Activated CD8-positive, alpha-beta memory T cell treated with anti-CD3 and anti-CD28 coated beads, Interleukin-2, amount 10 ng/mL, durations not matched to agents 7 days and 5 days (primary cell): Measurements from ENCODE around the gene C1QC. TPM values are rescaled to one million over a fixed set of nuclear protein-coding genes. Genes with fewer than 3 reads are reported as not detected.
A peak's percentile ranks its signal among the peaks of the same experiment; 100 is the strongest.

Experiments used
- ATAC-seq: fragments of 150-1000 bp; cut with Tn5 transposase; one replicate; pipeline ENCODE4 v1.10.0; 2021; ENCODE audit warnings: moderate library complexity
- CTCF ChIA-PET: fragments of 350-600 bp; sonication (Branson Sonifier 250); formaldehyde crosslinking; loops from one replicate; lab custom pipeline; 2021; ENCODE audit warnings: antibody characterized with exemption; lab: Charles Lee
- DNase-seq: peaks from one replicate; pipeline ENCODE4 v3.0.0-alpha.2; 2020
- H3K27ac Mint-ChIP-seq: one replicate; pipeline ENCODE4 v1.8.0; 2021; ENCODE audit warnings: mild to moderate bottlenecking, mixed read lengths
- H3K27me3 Mint-ChIP-seq: one replicate; pipeline ENCODE4 v1.8.0; 2021; ENCODE audit warnings: mixed read lengths
- H3K36me3 Mint-ChIP-seq: one replicate; pipeline ENCODE4 v1.8.0; 2021; ENCODE audit warnings: mild to moderate bottlenecking, mixed read lengths
- H3K4me1 Mint-ChIP-seq: one replicate; pipeline ENCODE4 v1.8.0; 2021; ENCODE audit warnings: mixed read lengths
- H3K4me3 Mint-ChIP-seq: one replicate; pipeline ENCODE4 v1.8.0; 2021; ENCODE audit warnings: mild to moderate bottlenecking, moderate library complexity, mixed read lengths
- H3K9me3 Mint-ChIP-seq: one replicate; pipeline ENCODE4 v1.8.0; 2022; ENCODE audit warnings: low read depth, mixed read lengths
- total RNA-seq, 2 experiments: library from RNA; stranded (reverse); gene quantifications; one replicate each; pipeline ENCODE4 v1.2.3, GENCODE V29; 2021

C1QC gene
- total RNA-seq, 2 experiments from 2014 or later, result not detected

GRCh38 chr1:22627331-22627730 lies 16.1 kb upstream of the C1QC start:
- Mint-ChIP-seq H3K27me3 (peaks cover 38% of the 10 kb centered on the region), H3K27ac (no peak overlapping the region), H3K4me1 (no peaks in the 10 kb centered on the region), H3K36me3 (no peaks in the 10 kb centered on the region), H3K9me3 (no peaks in the 10 kb centered on the region), H3K4me3 (no peak overlapping the region)
- CTCF ChIA-PET, result no interaction called here
- no peak for DNase-seq
- no peak for ATAC-seq

- H3K27me3 Mint-ChIP-seq, result peaks cover 44% of the 10 kb centered on the region
- H3K9me3 Mint-ChIP-seq, result no peaks in the 10 kb centered on the region
Observed at GRCh38 chr1:22628698-22629444, 14.6 kb upstream of the C1QC start.

GRCh38 chr1:22629886-22630285 lies 13.5 kb upstream of the C1QC start:
- ATAC-seq (no peak), DNase-seq (no peak)
- Mint-ChIP-seq H3K27me3 (peaks cover 45% of the 10 kb centered on the region), H3K9me3 (no peaks in the 10 kb centered on the region), H3K36me3 (no peaks in the 10 kb centered on the region), H3K27ac (no peak overlapping the region), H3K4me3 (no peak overlapping the region), H3K4me1 (no peaks in the 10 kb centered on the region)
- CTCF ChIA-PET, result no interaction called here

More at GRCh38 chr1:22628698-22629444, 14.6 kb upstream of the C1QC start:
- Mint-ChIP-seq H3K36me3 (no peaks in the 10 kb centered on the region), H3K4me3 (no peak overlapping the region), H3K27ac (no peak overlapping the region), H3K4me1 (no peaks in the 10 kb centered on the region)
- CTCF ChIA-PET, result interaction anchor here (0.6 to 0.7 kb wide), 3 partner anchors 47 to 1570 kb away, joined by 3 read pairs; no protein-coding TSS in a partner anchor
- ATAC-seq, result no peak
- no peak for DNase-seq

GRCh38 chr1:22633697-22634463 lies 9.6 kb upstream of the C1QC start:
- Mint-ChIP-seq H3K9me3 (no peaks in the 10 kb centered on the region), H3K4me1 (no peaks in the 10 kb centered on the region), H3K27ac (no peak overlapping the region), H3K4me3 (no peak overlapping the region), H3K27me3 (peaks cover 33% of the 10 kb centered on the region), H3K36me3 (no peaks in the 10 kb centered on the region)
- ATAC-seq, result no peak
- DNase-seq, result no peak
- CTCF ChIA-PET, result interaction anchor here (1.1 kb wide), 1 partner anchor 111 kb away, joined by 4 read pairs; no protein-coding TSS in a partner anchor

GRCh38 chr1:22635436-22635835 lies 8.0 kb upstream of the C1QC start:
- no peaks in the 10 kb centered on the region for H3K4me1 Mint-ChIP-seq
- peaks cover 21% of the 10 kb centered on the region for H3K27me3 Mint-ChIP-seq
- H3K36me3 Mint-ChIP-seq, result no peaks in the 10 kb centered on the region
- no peak overlapping the region for H3K4me3 Mint-ChIP-seq
- ATAC-seq (no peak), DNase-seq (no peak)
- no peaks in the 10 kb centered on the region for H3K9me3 Mint-ChIP-seq
- CTCF ChIA-PET, result interaction anchor here (1.0 to 1.1 kb wide), 2 partner anchors 30 to 69 kb away, joined by 3 read pairs; no protein-coding TSS in a partner anchor
- no peak overlapping the region for H3K27ac Mint-ChIP-seq

- CTCF ChIA-PET, result no interaction called here
- Mint-ChIP-seq H3K4me3 (no peak within 1 kb of the TSS), H3K27me3 (peaks cover 20% of the 10 kb centered on the region), H3K9me3 (no peaks in the 10 kb centered on the region), H3K27ac (no peak within 1 kb of the TSS), H3K4me1 (no peaks in the 10 kb centered on the region), H3K36me3 (no peaks in the 10 kb centered on the region)
- DNase-seq (no peak), ATAC-seq (no peak)
Observed at GRCh38 chr1:22636353-22636752, 7.1 kb upstream of the C1QC start, which contains the start of gene C1QA. TSS of gene C1QA (plus strand) at chr1:22636628. CDS start at chr1:22637617, 989 bp downstream.

- H3K27me3 Mint-ChIP-seq, result peaks cover 15% of the 10 kb centered on the region
- no peak for DNase-seq
- H3K9me3 Mint-ChIP-seq, result no peaks in the 10 kb centered on the region
- CTCF ChIA-PET, result no interaction called here
- H3K4me1 Mint-ChIP-seq, result no peaks in the 10 kb centered on the region
- H3K36me3 Mint-ChIP-seq, result no peaks in the 10 kb centered on the region
- H3K4me3 Mint-ChIP-seq, result no peak overlapping the region
- H3K27ac Mint-ChIP-seq, result no peak overlapping the region
- ATAC-seq, result no peak
Observed at GRCh38 chr1:22636927-22637326, 6.5 kb upstream of the C1QC start.

GRCh38 chr1:22637907-22638445 lies 5.5 kb upstream of the C1QC start:
- Mint-ChIP-seq H3K36me3 (no peaks in the 10 kb centered on the region), H3K27me3 (peaks cover 10% of the 10 kb centered on the region), H3K4me1 (no peaks in the 10 kb centered on the region), H3K4me3 (no peak overlapping the region), H3K9me3 (no peaks in the 10 kb centered on the region), H3K27ac (no peak overlapping the region)
- ATAC-seq, result no peak
- no peak for DNase-seq
- CTCF ChIA-PET, result no interaction called here

- H3K4me1 Mint-ChIP-seq, result no peaks in the 10 kb centered on the region
- no peaks in the 10 kb centered on the region for H3K36me3 Mint-ChIP-seq
- CTCF ChIA-PET, result interaction anchor here (1.1 kb wide), 1 partner anchor 223 kb away, joined by 3 read pairs; no protein-coding TSS in a partner anchor
- H3K4me3 Mint-ChIP-seq, result no peak overlapping the region
- no peak overlapping the region for H3K27ac Mint-ChIP-seq
- peaks cover 8% of the 10 kb centered on the region for H3K27me3 Mint-ChIP-seq
- ATAC-seq, result no peak
- DNase-seq, result no peak
- no peaks in the 10 kb centered on the region for H3K9me3 Mint-ChIP-seq
Observed at GRCh38 chr1:22638476-22639234, 4.8 kb upstream of the C1QC start.

GRCh38 chr1:22639286-22639685 lies 4.1 kb upstream of the C1QC start:
- CTCF ChIA-PET, result interaction anchor here (1.1 kb wide), 1 partner anchor 223 kb away, joined by 3 read pairs; no protein-coding TSS in a partner anchor
- Mint-ChIP-seq H3K36me3 (no peaks in the 10 kb centered on the region), H3K9me3 (no peaks in the 10 kb centered on the region), H3K27ac (no peak overlapping the region), H3K4me1 (no peaks in the 10 kb centered on the region), H3K4me3 (no peak overlapping the region), H3K27me3 (peaks cover 5% of the 10 kb centered on the region)
- ATAC-seq, result no peak
- no peak for DNase-seq

- CTCF ChIA-PET, result interaction anchor here (0.8 to 2.3 kb wide), 6 partner anchors 9 to 502 kb away, joined by 3 to 12 read pairs (median 4); no protein-coding TSS in a partner anchor
- Mint-ChIP-seq H3K9me3 (no peaks in the 10 kb centered on the region), H3K27ac (no peak overlapping the region), H3K36me3 (no peaks in the 10 kb centered on the region), H3K4me1 (no peaks in the 10 kb centered on the region), H3K27me3 (peaks cover 11% of the 10 kb centered on the region), H3K4me3 (no peak overlapping the region)
- DNase-seq (no peak), ATAC-seq (no peak)
Observed at GRCh38 chr1:22641247-22641646, 2.2 kb upstream of the C1QC start.

GRCh38 chr1:22641906-22642636 lies 1.4 kb upstream of the C1QC start:
- Mint-ChIP-seq H3K9me3 (no peaks in the 10 kb centered on the region), H3K27me3 (peaks cover 12% of the 10 kb centered on the region), H3K4me1 (no peaks in the 10 kb centered on the region), H3K36me3 (no peaks in the 10 kb centered on the region), H3K4me3 (no peak overlapping the region), H3K27ac (no peak overlapping the region)
- DNase-seq, result peak; percentile 71
- ATAC-seq, result peak; percentile 83
- CTCF ChIA-PET, result interaction anchor here (0.8 to 2.3 kb wide), 6 partner anchors 10 to 503 kb away, joined by 3 to 12 read pairs (median 4); no protein-coding TSS in a partner anchor
